ENCODE results near the gene SPATA6. TPM values are rescaled to one million over a fixed set of nuclear protein-coding genes. Genes with fewer than 3 reads are reported as not detected.
"Not testable (repeated sequence)": the region's sequence is repeated elsewhere in the genome, so short reads cannot be mapped to it uniquely, and the experiment has no call there.

The SPATA6 gene
- 11.2 TPM for total RNA-seq
- long read RNA-seq, partial matches to known transcripts, result 0 of 1 reads
- long read RNA-seq, other reads (novel, unspliced or antisense), result 1 of 1 reads

GRCh38 chr1:48471691-48472576, at the start of gene SPATA6:
SPATA6 (minus strand) TSS chr1:48472204; CDS start chr1:48472008, 196 bp downstream.
- peak; percentile 95 for ATAC-seq
- peak; percentile 98 for DNase-seq
- intact Hi-C loops (cut with micrococcal nuclease), result no loop called here

DNA sequence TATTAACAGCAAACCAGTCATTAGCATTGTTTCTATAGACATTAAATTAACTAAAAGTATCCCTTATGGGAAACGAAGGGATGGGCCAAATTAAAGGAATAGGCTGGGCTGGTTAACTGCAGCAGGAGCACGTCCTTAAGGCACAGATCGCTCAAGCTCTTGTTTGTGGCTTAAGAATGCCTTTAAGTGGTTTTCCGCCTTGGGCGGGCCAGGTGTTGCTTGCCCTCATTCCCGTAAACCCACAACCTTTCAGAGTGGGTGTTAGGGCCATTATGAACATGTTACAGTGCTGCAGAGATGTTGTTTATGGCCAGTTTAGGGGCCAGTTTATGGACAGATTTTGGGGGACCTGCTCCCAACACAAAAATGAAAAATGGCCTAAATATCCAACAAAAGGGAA, 47.9 kb upstream of the SPATA6 start:
- DNase-seq; intact Hi-C loops (cut with micrococcal nuclease); ATAC-seq: not testable (repeated sequence)

DNA sequence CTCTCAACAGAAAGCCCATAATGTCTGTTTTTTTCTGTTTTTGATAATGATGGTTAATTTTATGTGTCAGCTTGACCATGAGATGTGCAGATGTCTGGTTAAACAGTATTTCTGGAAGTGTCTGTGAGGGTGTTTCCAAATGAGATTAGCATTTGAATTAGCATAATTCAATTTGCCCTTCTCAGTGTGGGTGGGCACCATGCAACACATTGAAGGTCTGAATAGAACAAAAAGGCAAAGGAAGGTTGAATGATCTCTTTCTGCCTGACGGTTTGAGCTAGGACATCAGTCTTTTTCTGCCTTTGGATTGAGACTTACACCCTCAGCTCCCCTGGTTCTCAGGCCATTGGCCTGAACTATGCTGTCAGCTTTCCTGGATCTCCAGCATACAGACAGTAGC, 34.9 kb upstream of the SPATA6 start:
- intact Hi-C loops (cut with micrococcal nuclease), result no loop called here
- no peak for DNase-seq
- ATAC-seq, result no peak

GRCh38 chr1:48500541-48501450, 28.8 kb upstream of the SPATA6 start:
- DNase-seq (no peak), ATAC-seq (no peak)
- intact Hi-C loops (cut with micrococcal nuclease), result no loop called here

- intact Hi-C loops (cut with micrococcal nuclease), result no loop called here
- DNase-seq, result no peak
- ATAC-seq, result no peak
Observed at GRCh38 chr1:48499211-48499735, 27.3 kb upstream of the SPATA6 start.

DNA sequence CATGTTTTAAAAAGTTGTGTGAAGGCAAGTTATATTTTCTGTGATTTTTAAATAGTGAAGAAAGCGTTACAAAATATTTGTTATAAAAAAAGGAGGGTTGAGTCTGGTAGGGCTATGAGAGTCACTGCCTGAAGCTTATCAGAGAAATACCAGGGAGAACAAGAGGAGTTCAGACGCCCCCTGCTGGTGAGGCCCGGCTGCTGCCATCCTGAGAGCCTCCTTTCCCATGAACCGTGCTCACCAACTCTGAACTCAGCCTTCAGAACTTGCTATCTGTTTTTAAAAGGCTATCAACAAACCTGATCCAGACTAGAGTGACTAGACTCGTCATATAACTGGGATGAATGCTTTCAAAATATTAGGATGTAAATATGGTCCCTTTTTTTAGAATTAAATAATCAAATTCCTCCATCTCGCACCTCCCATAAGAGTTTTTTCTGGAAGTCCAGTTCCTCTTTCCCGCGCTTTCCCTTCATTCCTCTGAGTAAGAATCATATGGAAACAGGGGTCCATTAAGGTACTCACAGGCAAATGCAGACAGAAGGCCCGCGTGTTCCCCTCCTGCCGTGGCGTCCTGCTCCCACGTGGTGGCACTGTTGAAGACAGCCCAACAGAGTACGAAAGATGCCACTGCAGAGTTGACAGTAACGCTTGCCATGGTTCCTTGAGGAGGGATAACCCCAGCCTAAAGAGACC, 26.2 kb upstream of the SPATA6 start:
- ATAC-seq (peak; percentile 92), DNase-seq (peak; percentile 91)
- intact Hi-C loops (cut with micrococcal nuclease), result no loop called here

DNA sequence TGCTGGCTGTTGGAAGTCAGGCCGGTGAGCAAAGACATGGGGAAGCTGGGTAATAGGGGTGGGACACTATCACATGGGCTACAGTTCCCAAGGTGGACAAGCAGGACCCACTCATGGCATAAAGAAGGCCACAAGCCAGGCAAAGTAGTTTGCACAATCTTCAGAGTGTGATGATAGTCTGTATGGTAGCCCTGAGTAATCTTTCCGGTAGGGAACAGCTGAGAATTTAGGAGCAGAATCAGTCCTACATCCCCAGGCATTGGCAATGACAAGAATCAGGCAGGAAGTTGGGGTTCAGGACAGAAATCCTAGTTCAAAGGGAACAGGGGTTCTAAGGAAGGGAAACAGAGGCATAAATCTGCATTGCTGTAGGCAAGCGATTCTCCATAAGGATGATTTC, 23.9 kb upstream of the SPATA6 start:
- intact Hi-C loops (cut with micrococcal nuclease), result no loop called here
- DNase-seq (no peak), ATAC-seq (no peak)

DNA sequence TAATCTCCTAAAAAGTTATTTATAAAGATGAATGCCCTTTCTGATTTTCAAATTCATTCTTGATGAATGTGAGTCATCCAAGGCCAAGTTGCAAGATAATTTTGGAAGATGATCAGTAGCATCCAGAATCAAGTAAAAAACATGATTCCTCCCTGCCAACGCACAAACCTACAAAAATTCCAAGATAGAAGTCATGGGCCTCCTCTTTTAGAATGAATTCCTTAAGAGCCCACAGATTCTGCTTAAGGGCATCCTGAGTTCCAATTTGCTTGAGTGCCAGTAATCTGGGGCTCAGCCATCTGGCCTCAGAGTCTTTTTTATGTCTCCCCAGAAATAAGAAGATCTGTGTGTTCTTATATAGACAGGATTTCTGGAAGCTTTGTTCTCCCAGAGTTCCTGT, 23.2 kb upstream of the SPATA6 start:
- DNase-seq (no peak), ATAC-seq (no peak)
- intact Hi-C loops (cut with micrococcal nuclease), result no loop called here

DNA sequence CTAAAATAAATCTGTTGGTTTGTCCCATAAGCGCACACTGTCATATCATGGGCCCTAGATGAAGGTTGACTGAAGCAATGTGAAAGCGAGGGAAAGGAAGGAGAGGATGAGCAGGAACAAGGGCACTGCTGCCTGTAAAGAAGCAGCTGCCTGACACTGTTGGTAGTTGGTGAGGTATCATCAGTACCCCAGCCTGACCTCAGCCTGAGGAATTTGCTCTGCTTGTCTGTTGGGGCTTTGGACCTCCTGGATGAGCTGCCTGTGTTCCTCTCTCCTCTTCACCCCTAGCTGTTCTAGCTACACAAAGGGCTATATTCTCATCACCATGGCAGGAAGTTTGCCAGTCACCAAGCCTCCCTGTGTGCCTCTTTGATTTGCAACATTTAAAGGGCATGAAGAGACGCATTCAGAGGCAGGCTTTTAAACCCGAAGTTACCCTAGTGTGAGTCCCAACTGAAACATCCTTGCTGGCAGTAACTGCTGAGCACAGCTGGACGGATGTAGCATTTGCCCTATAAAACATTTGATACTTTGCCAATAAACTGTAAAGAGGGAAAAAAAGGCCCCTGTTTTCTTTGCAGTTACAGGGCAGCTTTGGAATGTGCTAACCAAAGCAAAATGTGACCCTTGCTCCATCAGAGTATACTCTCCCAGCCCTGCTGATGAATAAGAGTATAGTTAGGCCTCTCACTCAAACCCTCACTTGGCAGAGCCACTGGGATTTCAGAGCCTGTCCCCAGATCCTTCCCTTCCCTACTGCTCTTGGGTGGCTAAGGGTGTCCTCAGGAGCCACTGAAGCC, 22.2 kb upstream of the SPATA6 start:
- ATAC-seq (peak; percentile 60), DNase-seq (no peak)
- intact Hi-C loops (cut with micrococcal nuclease), result no loop called here

- intact Hi-C loops (cut with micrococcal nuclease), result no loop called here
- DNase-seq (no peak), ATAC-seq (no peak)
Observed at GRCh38 chr1:48493041-48493440, 21.0 kb upstream of the SPATA6 start.

DNA sequence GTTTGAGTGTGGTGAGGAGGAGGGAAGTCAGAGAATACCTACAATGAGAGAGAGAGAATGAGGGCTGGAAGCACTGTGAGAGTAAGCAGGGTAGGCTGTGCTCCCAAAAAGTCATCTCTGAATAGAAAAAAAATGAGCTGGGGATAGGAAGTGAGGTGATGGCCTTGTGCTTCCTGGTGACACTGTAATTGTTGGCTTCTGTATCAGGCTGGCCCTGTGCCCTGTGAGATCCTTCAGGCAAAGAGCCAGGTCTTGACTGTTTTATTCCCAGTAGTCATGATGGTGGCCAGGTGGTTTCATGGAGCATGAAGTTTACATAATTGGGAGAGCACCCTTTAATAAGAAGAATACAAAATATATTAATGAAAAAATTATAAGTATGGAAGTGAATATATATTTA, 20.4 kb upstream of the SPATA6 start:
- ATAC-seq (peak; percentile 47), DNase-seq (peak; percentile 33)
- intact Hi-C loops (cut with micrococcal nuclease), result no loop called here

DNA sequence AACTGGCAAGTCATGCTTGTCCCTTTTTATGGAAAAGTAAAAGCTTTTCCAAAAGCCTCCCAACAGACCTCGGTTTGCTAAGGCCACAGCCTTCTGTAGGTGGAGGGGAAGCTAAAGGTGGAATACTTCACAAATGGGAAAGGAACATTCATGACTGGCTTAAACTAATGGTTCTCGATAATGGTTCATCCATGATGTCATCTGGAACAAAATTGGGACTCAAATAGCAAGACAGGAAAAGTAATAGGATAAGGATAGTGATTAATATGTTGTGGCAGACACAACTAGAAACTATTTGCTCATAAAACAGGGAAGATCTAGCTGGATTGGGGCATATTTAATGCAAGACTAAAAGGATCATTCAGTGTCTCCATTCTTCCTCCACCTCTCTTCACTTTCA, 16.7 kb upstream of the SPATA6 start:
- intact Hi-C loops (cut with micrococcal nuclease), result no loop called here
- ATAC-seq (no peak), DNase-seq (no peak)

- intact Hi-C loops (cut with micrococcal nuclease), result no loop called here
- no peak for DNase-seq
- ATAC-seq, result no peak
Observed at GRCh38 chr1:48480504-48480903, 8.5 kb upstream of the SPATA6 start.

DNA sequence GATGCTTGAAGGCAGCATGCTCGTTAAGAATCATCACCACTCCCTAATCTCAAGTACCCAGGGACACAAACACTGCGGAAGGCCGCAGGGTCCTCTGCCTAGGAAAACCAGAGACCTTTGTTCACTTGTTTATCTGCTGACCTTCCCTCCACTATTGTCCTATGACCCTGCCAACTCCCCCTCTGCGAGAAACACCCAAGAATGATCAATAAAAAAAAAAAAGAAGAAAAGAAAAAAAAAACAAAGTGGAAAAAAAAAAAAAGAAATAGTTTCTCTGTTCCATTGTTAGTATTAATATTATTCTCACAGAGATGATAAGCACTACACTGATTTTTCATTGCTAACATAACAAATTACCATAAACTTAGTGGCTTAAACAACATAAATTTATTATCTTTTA, 8.0 kb upstream of the SPATA6 start:
- intact Hi-C loops (cut with micrococcal nuclease); DNase-seq; ATAC-seq: not testable (repeated sequence)

- DNase-seq (no peak), ATAC-seq (no peak)
- intact Hi-C loops (cut with micrococcal nuclease), result no loop called here
Observed at GRCh38 chr1:48472638-48473037, 634 bp upstream of the SPATA6 start.

DNA sequence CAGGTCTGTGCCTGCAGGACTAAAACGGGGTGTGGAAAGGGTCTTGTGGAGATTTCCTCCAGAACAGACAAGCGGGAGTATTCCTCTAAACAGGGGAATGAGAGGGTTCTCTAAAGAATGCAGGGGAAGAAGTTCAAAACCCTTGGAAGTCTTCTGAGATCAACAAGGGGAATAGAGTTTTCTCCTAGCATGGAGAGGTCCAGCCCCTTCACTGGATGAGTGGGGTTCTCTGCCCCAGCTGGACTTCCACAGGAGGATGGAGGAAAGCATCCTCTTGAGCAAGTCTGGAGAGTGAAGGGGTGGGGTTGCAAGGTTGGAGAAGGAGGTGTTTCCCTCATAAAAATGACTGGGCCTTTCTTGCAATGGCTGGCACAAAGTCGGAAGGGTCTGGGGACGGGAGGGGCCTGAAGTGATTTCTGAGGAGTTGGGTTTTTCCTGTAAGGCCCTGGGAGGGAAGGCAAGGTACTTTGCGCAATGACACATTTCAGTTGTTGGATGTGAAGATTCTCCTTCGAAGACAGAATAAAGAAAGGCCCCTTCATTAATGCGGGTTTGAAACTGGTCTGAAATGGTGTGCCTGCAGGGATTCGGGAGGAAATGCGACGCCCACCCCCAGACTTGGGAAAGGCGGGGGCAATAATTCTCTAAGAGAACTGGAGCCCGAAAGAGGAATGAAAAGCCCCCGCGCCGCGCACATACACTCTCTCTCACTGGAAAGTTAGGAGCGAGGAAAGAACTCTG, 884 bp downstream of the SPATA6 start:
- ATAC-seq, result peak; percentile 12
- intact Hi-C loops (cut with micrococcal nuclease), result no loop called here
- peak; percentile 33 for DNase-seq

- intact Hi-C loops (cut with micrococcal nuclease), result no loop called here
- DNase-seq (peak; percentile 65), ATAC-seq (peak; percentile 34)
Observed at GRCh38 chr1:48470481-48470855, 1.5 kb downstream of the SPATA6 start.
